Colonic mucosa (tissue), 4 donors: ENCODE results near the gene ARHGEF19. TPM values are rescaled to one million over a fixed set of nuclear protein-coding genes. Genes with fewer than 3 reads are reported as not detected.

Source experiments
- DNase-seq: peaks from one replicate; pipeline ENCODE4 v3.0.0-alpha.2; 2020
- H3K27ac ChIP-seq: fragments of 200-600 bp; one replicate; pipeline ENCODE4 v1.8.0; 2021
- H3K27me3 ChIP-seq: fragments of 200-600 bp; one replicate; pipeline ENCODE4 v1.8.0; 2021
- H3K36me3 ChIP-seq: fragments of 200-600 bp; one replicate; pipeline ENCODE4 v1.8.0; 2021
- H3K4me1 ChIP-seq: fragments of 200-600 bp; one replicate; pipeline ENCODE4 v1.8.0; 2021; ENCODE audit warnings: mild to moderate bottlenecking
- H3K4me3 ChIP-seq: fragments of 200-600 bp; one replicate; pipeline ENCODE4 v1.8.0; 2021
- H3K9ac ChIP-seq, 2 donors: one replicate each; pipeline ENCODE4 v1.7.0; 2013; ENCODE audit warnings: control low read depth in 2 of 2, low read depth in 2 of 2, low read length in 2 of 2
- H3K9me3 ChIP-seq: fragments of 200-600 bp; one replicate; pipeline ENCODE4 v1.8.0; 2021
- CTCF ChIP-seq: fragments of 200-600 bp; IDR thresholded peaks from one replicate; pipeline ENCODE4 v1.8.0; 2022; ENCODE audit warnings: antibody characterized with exemption, mild to moderate bottlenecking
- intact Hi-C: fragments of 100-400 bp; cut with DNase I; formaldehyde crosslinking; loops from one replicate; pipeline ENCODE4 v1.14.1; 2022
- total RNA-seq, 2 donors: library from RNA; stranded (reverse); fragmentation: NEBNext Ultra II Directional in 1 of 2; extraction: Animal tissue kit (Norgen Biotek cat#: 25700) in 1 of 2; gene quantifications; one replicate each; pipeline ENCODE4 v1.2.1, GENCODE V29; 2021
- donor health status: healthy.
- donor health status: DM: no; HTN: no; CAD: no.
- donor health status: DM: no; HTN: no; CAD: no.

Gene ARHGEF19
- total RNA-seq, 2 donors from 2014 or later = 5.8 to 9.0 TPM

- H3K27ac ChIP-seq = peak within 1 kb of the TSS; percentile 86
- TF ChIP-seq CTCF = no peak
Observed at GRCh38 chr1:16155537-16156410, 56.7 kb downstream of the ARHGEF19 start, which contains the start of gene EPHA2. Gene EPHA2, minus strand, starts transcription at chr1:16156069. Its CDS starts 137 bp downstream, at chr1:16155932.

GRCh38 chr1:16153999-16154673 lies 58.3 kb downstream of the ARHGEF19 start:
- Histone ChIP-seq H3K9ac (peak overlapping the region; percentile 57 to 93), H3K9me3 (no peaks in the 10 kb centered on the region), H3K36me3 (no peaks in the 10 kb centered on the region), H3K4me3 (peak overlapping the region; percentile 62), H3K4me1 (peaks cover 15% of the 10 kb centered on the region), H3K27ac (peak overlapping the region; percentile 86), H3K27me3 (no peaks in the 10 kb centered on the region)
- no peak for TF ChIP-seq CTCF
- DNase-seq = no peak
- intact Hi-C loops = loop anchor here (2.0 kb wide), 1 partner anchor 23 kb away; no protein-coding TSS in a partner anchor

More at GRCh38 chr1:16155537-16156410, 56.7 kb downstream of the ARHGEF19 start, which contains the start of gene EPHA2:
- DNase-seq = peak; percentile 96
- Histone ChIP-seq H3K4me3 (peak within 1 kb of the TSS; percentile 62), H3K4me1 (peaks cover 23% of the 10 kb centered on the region), H3K36me3 (no peaks in the 10 kb centered on the region), H3K9ac (peak within 1 kb of the TSS; percentile 87 to 93), H3K9me3 (no peaks in the 10 kb centered on the region), H3K27me3 (no peaks in the 10 kb centered on the region)
- intact Hi-C loops = loop anchor here (2.0 kb wide), 1 partner anchor 21 kb away; no protein-coding TSS in a partner anchor

DNA sequence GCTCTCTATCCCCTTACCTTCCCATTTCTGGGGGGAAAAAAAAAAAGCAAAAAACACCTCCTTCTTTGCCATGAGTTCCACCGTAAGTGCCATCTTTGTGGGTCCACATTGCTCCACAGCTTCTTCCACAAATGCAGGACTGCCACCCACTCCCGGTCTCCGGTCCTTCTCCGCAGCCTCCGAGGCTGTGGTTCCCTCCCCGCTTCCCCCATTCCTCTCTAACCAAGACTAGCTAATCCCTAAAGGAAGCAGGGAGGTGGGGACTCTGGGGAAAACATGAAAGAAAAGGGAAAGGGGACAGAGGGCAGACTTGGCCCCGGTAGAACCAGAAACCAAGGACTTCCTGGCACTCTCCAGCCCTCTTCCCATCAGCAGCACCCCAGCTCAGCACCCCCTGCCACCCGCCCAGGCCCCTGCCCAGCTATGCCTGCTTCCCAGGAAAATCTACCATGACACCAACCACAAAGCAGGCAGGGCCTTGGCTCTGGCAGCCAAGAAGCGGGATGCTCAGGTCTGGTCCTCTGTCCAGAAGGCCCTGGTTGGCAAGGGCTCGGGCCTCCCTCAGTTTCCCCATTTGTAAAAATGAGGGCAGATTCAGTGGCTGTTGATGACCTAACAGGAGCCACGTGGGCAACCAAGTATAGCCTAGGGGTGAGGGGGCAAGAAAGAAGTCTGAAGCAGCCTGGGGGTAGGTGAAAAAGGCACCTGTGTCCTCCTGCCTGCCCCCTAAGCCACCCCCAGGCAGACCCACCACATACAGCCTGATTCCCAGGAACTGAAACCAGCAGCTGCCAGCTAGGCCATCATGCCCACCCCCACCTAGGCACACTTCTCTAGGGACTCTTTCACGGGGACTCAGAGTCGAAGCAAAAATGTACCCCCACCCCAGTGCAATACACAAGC lies 59.1 kb downstream of the ARHGEF19 start:
- H3K9me3 ChIP-seq = no peaks in the 10 kb centered on the region
- peak overlapping the region; percentile 86 for H3K27ac ChIP-seq
- intact Hi-C loops = no loop called here
- peaks cover 12% of the 10 kb centered on the region for H3K4me1 ChIP-seq
- peak overlapping the region; percentile 57 to 93 for H3K9ac ChIP-seq
- H3K36me3 ChIP-seq = peaks cover under 1% of the 10 kb centered on the region
- peak overlapping the region; percentile 62 for H3K4me3 ChIP-seq
- no peaks in the 10 kb centered on the region for H3K27me3 ChIP-seq
- TF ChIP-seq CTCF = no peak
- no peak for DNase-seq

- TF ChIP-seq CTCF = no peak
- Histone ChIP-seq H3K9me3 (no peaks in the 10 kb centered on the region), H3K9ac (peak overlapping the region; percentile 57 to 93), H3K4me3 (peak overlapping the region; percentile 62), H3K27ac (peak overlapping the region; percentile 86), H3K4me1 (peaks cover 12% of the 10 kb centered on the region), H3K27me3 (no peaks in the 10 kb centered on the region), H3K36me3 (peaks cover 6% of the 10 kb centered on the region)
- intact Hi-C loops = no loop called here
- DNase-seq = peak; percentile 63
Observed at GRCh38 chr1:16152481-16153087, 59.9 kb downstream of the ARHGEF19 start.
